Keratinocyte (primary cell): ENCODE data around the gene BCAS3. TPM values are rescaled to one million over a fixed set of nuclear protein-coding genes. Genes with fewer than 3 reads are reported as not detected.

ENCODE experiments used
- DNase-seq: peaks from one replicate; pipeline ENCODE4 v3.0.0-alpha.2; 2011; ENCODE audit warnings: low read depth, missing footprints, low spot score
- FAIRE-seq: peaks from 2 replicates; lab custom pipeline; 2011; peaks lifted over from hg19 to GRCh38; lab: Jason Lieb, UNC
- H2AFZ ChIP-seq: 2 replicates; pipeline ENCODE4 v1.6.0; 2012; ENCODE audit warnings: low read length, control low read depth, inconsistent platforms; ENCODE audit not compliant: control insufficient read depth
- H3K27ac ChIP-seq: 2 replicates; pipeline ENCODE4 v1.5.1; 2011; ENCODE audit warnings: low read length; ENCODE audit not compliant: control insufficient read depth, insufficient read depth
- H3K27me3 ChIP-seq: 3 replicates; pipeline ENCODE4 v1.6.0; 2011; ENCODE audit warnings: low read length; ENCODE audit not compliant: control insufficient read depth, insufficient read depth; ENCODE audit errors: extremely low read depth
- H3K36me3 ChIP-seq, 2 experiments: 2 replicates in 1 of 2; 3 replicates in 1 of 2; pipeline ENCODE4 v1.5.1; 2011; ENCODE audit warnings: low read length in 2 of 2, mild to moderate bottlenecking in 1 of 2; ENCODE audit not compliant: control insufficient read depth in 2 of 2, insufficient read depth in 2 of 2; ENCODE audit errors: extremely low read depth in 1 of 2
- H3K4me1 ChIP-seq: 3 replicates; pipeline ENCODE4 v1.5.1; 2011; ENCODE audit warnings: low read length; ENCODE audit not compliant: control insufficient read depth, insufficient read depth; ENCODE audit errors: extremely low read depth
- H3K4me2 ChIP-seq: 3 replicates; pipeline ENCODE4 v1.6.0; 2011; ENCODE audit warnings: low read depth, low read length; ENCODE audit not compliant: control insufficient read depth, insufficient read depth; ENCODE audit errors: extremely low read depth
- H3K4me3 ChIP-seq, 3 experiments: fragments of 200-600 bp in 1 of 3; sonication (generic) in 1 of 3; 2 replicates in 2 of 3; 3 replicates in 1 of 3; pipeline ENCODE4 v1.5.1; 2011 to 2016; ENCODE audit warnings: low read length in 3 of 3, mild to moderate bottlenecking in 3 of 3, control low read depth in 2 of 3, inconsistent platforms in 1 of 3, low read depth in 1 of 3, mixed read lengths in 1 of 3, mixed run types in 1 of 3, moderate library complexity in 1 of 3; ENCODE audit not compliant: control insufficient read depth in 2 of 3, insufficient read depth in 2 of 3; ENCODE audit errors: extremely low read depth in 1 of 3
- H3K79me2 ChIP-seq: 2 replicates; pipeline ENCODE4 v1.6.0; 2012; ENCODE audit warnings: low read length; ENCODE audit not compliant: control insufficient read depth, insufficient read depth
- H3K9ac ChIP-seq: 3 replicates; pipeline ENCODE4 v1.6.0; 2011; ENCODE audit warnings: low read length; ENCODE audit not compliant: control insufficient read depth, insufficient read depth; ENCODE audit errors: extremely low read depth
- H3K9me1 ChIP-seq: 3 replicates; pipeline ENCODE4 v1.6.0; 2011; ENCODE audit warnings: low read length; ENCODE audit not compliant: control insufficient read depth, insufficient read depth; ENCODE audit errors: extremely low read depth
- H3K9me3 ChIP-seq: 2 replicates; pipeline ENCODE4 v1.5.1; 2012; ENCODE audit warnings: low read depth, low read length; ENCODE audit not compliant: control insufficient read depth
- H4K20me1 ChIP-seq: 3 replicates; pipeline ENCODE4 v1.6.0; 2011; ENCODE audit warnings: low read length; ENCODE audit not compliant: control insufficient read depth, insufficient read depth; ENCODE audit errors: extremely low read depth
- CTCF ChIP-seq, 3 experiments: IDR thresholded peaks in 1 of 3; conservative IDR thresholded peaks in 1 of 3; optimal IDR thresholded peaks in 1 of 3; 2 replicates in 2 of 3; 3 replicates in 1 of 3; pipeline versions ENCODE3 to v1.5.1; 2011; ENCODE audit warnings: low read length in 3 of 3, mild to moderate bottlenecking in 3 of 3, moderate library complexity in 2 of 3, control low read depth in 1 of 3, inconsistent platforms in 1 of 3; ENCODE audit not compliant: insufficient read depth in 2 of 3; ENCODE audit errors: extremely low read depth in 1 of 3
- EZH2 ChIP-seq: IDR thresholded peaks from one replicate; pipeline ENCODE4 v1.6.1; 2012; ENCODE audit warnings: inconsistent platforms, mild to moderate bottlenecking, low read length, moderate library complexity
- dilution Hi-C: fragments of 300-500 bp; cut with MboI; formaldehyde crosslinking; loops from one replicate; pipeline ENCODE4 v1.7.0; 2020; ENCODE audit warnings: low sequenced_read_pairs; ENCODE audit not compliant: extremely low pct_ligation_motif_present
- polyA plus RNA-seq, 5 experiments: library from polyadenylated mRNA; depleted of rRNA in 3 of 5; stranded (reverse) in 3 of 5; stranded (forward) in 1 of 5; unstranded in 1 of 5; fragments of >200 nt; gene quantifications; 1 replicate in 1 of 5; 2 replicates in 3 of 5; 3 replicates in 1 of 5; pipeline versions ENCODE4 v1.2.1 to v1.2.3, GENCODE V29; 2011 to 2012; ENCODE audit warnings: missing spikeins in 2 of 5, low read depth in 1 of 5, low replicate concordance in 1 of 5

The BCAS3 gene
- polyA plus RNA-seq, 1 donor (not counting 4 experiments of a cell fraction or from before 2014, with no cell fraction given) = 11.8 TPM

GRCh38 chr17:61174310-61174709, 496.7 kb downstream of the BCAS3 start:
- Histone ChIP-seq H4K20me1 (no peaks in the 10 kb centered on the region), H3K27ac (no peak overlapping the region), H3K4me1 (no peaks in the 10 kb centered on the region), H2AFZ (no peak overlapping the region), H3K4me2 (no peak overlapping the region), H3K9ac (no peak overlapping the region), H3K27me3 (no peaks in the 10 kb centered on the region), H3K4me3 (no peak overlapping the region), H3K36me3 (no peaks in the 10 kb centered on the region), H3K9me3 (no peaks in the 10 kb centered on the region), H3K79me2 (no peaks in the 10 kb centered on the region), H3K9me1 (no peaks in the 10 kb centered on the region)
- dilution Hi-C loops = no loop called here
- DNase-seq (no peak), FAIRE-seq (no peak)
- TF ChIP-seq CTCF (optimal IDR thresholded peaks at IDR 0.05 in 1 of 3, IDR thresholded peaks at IDR 0.05 in 1 of 3, conservative IDR thresholded peaks at IDR 0.05 in 1 of 3; ENCODE audit: extremely low read depth in 1 of 3, insufficient read depth in 2 of 3, low read length in 3 of 3) = no peak
- TF ChIP-seq EZH2 = no peak

- Histone ChIP-seq H3K4me1 (no peaks in the 10 kb centered on the region), H3K4me3 (no peak overlapping the region), H3K9me1 (no peaks in the 10 kb centered on the region), H2AFZ (no peak overlapping the region), H4K20me1 (no peaks in the 10 kb centered on the region), H3K36me3 (no peaks in the 10 kb centered on the region), H3K27me3 (no peaks in the 10 kb centered on the region), H3K9ac (no peak overlapping the region), H3K79me2 (no peaks in the 10 kb centered on the region), H3K9me3 (no peaks in the 10 kb centered on the region), H3K27ac (no peak overlapping the region), H3K4me2 (no peak overlapping the region)
- dilution Hi-C loops = no loop called here
- FAIRE-seq (no peak), DNase-seq (no peak)
- no peak for TF ChIP-seq EZH2
- TF ChIP-seq CTCF (optimal IDR thresholded peaks at IDR 0.05 in 1 of 3, IDR thresholded peaks at IDR 0.05 in 1 of 3, conservative IDR thresholded peaks at IDR 0.05 in 1 of 3; ENCODE audit: extremely low read depth in 1 of 3, insufficient read depth in 2 of 3, low read length in 3 of 3) = no peak
Observed at GRCh38 chr17:61175298-61176142, 497.9 kb downstream of the BCAS3 start.
